Glutamatergic neuron (in vitro differentiated cells): ENCODE data around the gene PIAS1. TPM values are rescaled to one million over a fixed set of nuclear protein-coding genes. Genes with fewer than 3 reads are reported as not detected.

ENCODE experiments used
- DNase-seq: peaks from one replicate; pipeline ENCODE4 v3.0.0; 2022
- H3K27ac Mint-ChIP-seq: one replicate; pipeline ENCODE4 v1.8.0; 2020; ENCODE audit warnings: mild to moderate bottlenecking, mixed read lengths, inconsistent platforms; ENCODE audit not compliant: unreplicated experiment
- H3K27me3 Mint-ChIP-seq: one replicate; pipeline ENCODE4 v1.8.0; 2020; ENCODE audit warnings: mild to moderate bottlenecking, moderate library complexity, mixed read lengths, inconsistent platforms; ENCODE audit not compliant: unreplicated experiment
- H3K36me3 Mint-ChIP-seq: one replicate; pipeline ENCODE4 v1.8.0; 2020; ENCODE audit warnings: mild to moderate bottlenecking, mixed read lengths, inconsistent platforms; ENCODE audit not compliant: unreplicated experiment
- H3K4me1 Mint-ChIP-seq: one replicate; pipeline ENCODE4 v1.8.0; 2020; ENCODE audit warnings: mild to moderate bottlenecking, low read depth, mixed read lengths, inconsistent platforms; ENCODE audit not compliant: unreplicated experiment
- H3K4me3 Mint-ChIP-seq: one replicate; pipeline ENCODE4 v1.8.0; 2020; ENCODE audit warnings: mild to moderate bottlenecking, mixed read lengths, inconsistent platforms; ENCODE audit not compliant: unreplicated experiment
- H3K9me3 Mint-ChIP-seq: one replicate; pipeline ENCODE4 v1.8.0; 2020; ENCODE audit warnings: mild to moderate bottlenecking, moderate library complexity, mixed read lengths, inconsistent platforms; ENCODE audit not compliant: unreplicated experiment
- total RNA-seq: library from RNA; stranded (reverse); fragmentation: NEBNext Ultra II Directional; extraction: Animal tissue kit (Norgen Biotek cat#: 25700); gene quantifications from one replicate; pipeline ENCODE4 v1.2.1, GENCODE V29; 2021; ENCODE audit not compliant: unreplicated experiment
- TF ChIP-seq, protein P1 (sequence below): fragments of 200-600 bp; sonication (generic); IDR thresholded peaks from one replicate; pipeline ENCODE4 v1.5.0; 2021; ENCODE audit not compliant: partially characterized antibody, unreplicated experiment

Gene PIAS1
- total RNA-seq, 1 donor from 2014 or later, result 64.9 TPM

GRCh38 chr15:68184616-68185480 is 130.7 kb downstream of the PIAS1 start:
- H3K36me3 Mint-ChIP-seq, result no peaks in the 10 kb centered on the region
- DNase-seq, result no peak
- TF ChIP-seq, protein P1, sequence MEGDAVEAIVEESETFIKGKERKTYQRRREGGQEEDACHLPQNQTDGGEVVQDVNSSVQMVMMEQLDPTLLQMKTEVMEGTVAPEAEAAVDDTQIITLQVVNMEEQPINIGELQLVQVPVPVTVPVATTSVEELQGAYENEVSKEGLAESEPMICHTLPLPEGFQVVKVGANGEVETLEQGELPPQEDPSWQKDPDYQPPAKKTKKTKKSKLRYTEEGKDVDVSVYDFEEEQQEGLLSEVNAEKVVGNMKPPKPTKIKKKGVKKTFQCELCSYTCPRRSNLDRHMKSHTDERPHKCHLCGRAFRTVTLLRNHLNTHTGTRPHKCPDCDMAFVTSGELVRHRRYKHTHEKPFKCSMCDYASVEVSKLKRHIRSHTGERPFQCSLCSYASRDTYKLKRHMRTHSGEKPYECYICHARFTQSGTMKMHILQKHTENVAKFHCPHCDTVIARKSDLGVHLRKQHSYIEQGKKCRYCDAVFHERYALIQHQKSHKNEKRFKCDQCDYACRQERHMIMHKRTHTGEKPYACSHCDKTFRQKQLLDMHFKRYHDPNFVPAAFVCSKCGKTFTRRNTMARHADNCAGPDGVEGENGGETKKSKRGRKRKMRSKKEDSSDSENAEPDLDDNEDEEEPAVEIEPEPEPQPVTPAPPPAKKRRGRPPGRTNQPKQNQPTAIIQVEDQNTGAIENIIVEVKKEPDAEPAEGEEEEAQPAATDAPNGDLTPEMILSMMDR, result no peak
- no peak overlapping the region for H3K27ac Mint-ChIP-seq
- no peak overlapping the region for H3K4me3 Mint-ChIP-seq
- H3K4me1 Mint-ChIP-seq, result no peaks in the 10 kb centered on the region
- no peaks in the 10 kb centered on the region for H3K27me3 Mint-ChIP-seq
- H3K9me3 Mint-ChIP-seq, result peaks cover 2% of the 10 kb centered on the region

DNA sequence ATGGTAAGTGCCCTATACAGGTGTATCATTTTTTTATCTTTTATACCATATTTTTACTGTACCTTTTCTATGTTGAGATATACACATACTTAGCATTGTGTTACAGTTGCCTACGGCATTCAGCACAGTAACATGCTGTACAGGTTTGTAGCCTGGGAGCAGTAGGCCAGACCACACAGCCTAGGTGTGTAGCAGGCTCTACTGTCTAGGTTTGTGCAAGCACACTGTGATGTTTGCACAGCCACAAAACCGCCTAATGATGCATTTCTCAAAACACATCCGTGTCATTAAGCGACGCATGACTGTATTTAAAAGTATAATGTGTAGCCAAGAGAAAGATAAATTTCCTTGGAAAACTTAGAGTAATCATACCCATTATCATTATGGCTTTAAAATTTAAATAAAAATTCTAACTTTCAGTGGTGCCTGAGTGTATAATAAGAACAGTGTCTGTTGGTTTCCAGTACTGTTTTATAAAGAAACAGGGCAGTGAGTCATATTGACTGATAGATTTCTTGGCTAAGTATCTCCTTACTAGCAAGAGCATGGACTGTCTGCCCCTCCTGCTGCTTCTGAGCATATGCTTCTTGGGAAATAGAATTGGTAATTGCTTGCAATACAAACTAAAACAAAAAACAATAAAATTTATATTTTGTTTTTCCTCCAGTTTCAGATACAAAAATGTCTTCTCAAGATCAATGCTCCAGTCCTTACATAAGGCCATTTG is 132.7 kb downstream of the PIAS1 start:
- TF ChIP-seq, protein P1, result no peak
- Mint-ChIP-seq H3K9me3 (peaks cover 2% of the 10 kb centered on the region), H3K4me3 (no peak overlapping the region), H3K36me3 (no peaks in the 10 kb centered on the region), H3K27me3 (no peaks in the 10 kb centered on the region), H3K4me1 (no peaks in the 10 kb centered on the region), H3K27ac (no peak overlapping the region)
- no peak for DNase-seq

DNA sequence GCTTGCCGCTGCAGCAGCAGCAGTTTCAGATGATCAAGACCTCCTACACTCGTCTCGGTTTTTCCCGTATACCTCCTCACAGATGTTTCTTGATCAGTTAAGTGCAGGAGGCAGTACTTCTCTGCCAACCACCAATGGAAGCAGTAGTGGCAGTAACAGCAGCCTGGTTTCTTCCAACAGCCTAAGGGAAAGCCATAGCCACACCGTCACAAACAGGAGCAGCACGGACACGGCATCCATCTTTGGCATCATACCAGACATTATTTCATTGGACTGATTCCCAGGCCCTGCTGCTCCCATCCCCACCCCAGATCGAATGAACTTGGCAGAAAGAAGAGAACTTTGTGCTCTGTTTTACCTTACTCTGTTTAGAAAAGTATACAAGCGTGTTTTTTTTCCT is 133.4 kb downstream of the PIAS1 start:
- no peak for DNase-seq
- Mint-ChIP-seq H3K4me3 (no peak overlapping the region), H3K36me3 (no peaks in the 10 kb centered on the region), H3K4me1 (no peaks in the 10 kb centered on the region), H3K27ac (no peak overlapping the region), H3K9me3 (peaks cover 2% of the 10 kb centered on the region), H3K27me3 (no peaks in the 10 kb centered on the region)
- TF ChIP-seq, protein P1, result no peak

- no peak overlapping the region for H3K27ac Mint-ChIP-seq
- H3K9me3 Mint-ChIP-seq, result peaks cover 2% of the 10 kb centered on the region
- H3K27me3 Mint-ChIP-seq, result no peaks in the 10 kb centered on the region
- no peaks in the 10 kb centered on the region for H3K36me3 Mint-ChIP-seq
- no peak overlapping the region for H3K4me3 Mint-ChIP-seq
- no peak for DNase-seq
- TF ChIP-seq, protein P1, result no peak
- no peaks in the 10 kb centered on the region for H3K4me1 Mint-ChIP-seq
Measured at GRCh38 chr15:68188647-68189046, 134.5 kb downstream of the PIAS1 start.

DNA sequence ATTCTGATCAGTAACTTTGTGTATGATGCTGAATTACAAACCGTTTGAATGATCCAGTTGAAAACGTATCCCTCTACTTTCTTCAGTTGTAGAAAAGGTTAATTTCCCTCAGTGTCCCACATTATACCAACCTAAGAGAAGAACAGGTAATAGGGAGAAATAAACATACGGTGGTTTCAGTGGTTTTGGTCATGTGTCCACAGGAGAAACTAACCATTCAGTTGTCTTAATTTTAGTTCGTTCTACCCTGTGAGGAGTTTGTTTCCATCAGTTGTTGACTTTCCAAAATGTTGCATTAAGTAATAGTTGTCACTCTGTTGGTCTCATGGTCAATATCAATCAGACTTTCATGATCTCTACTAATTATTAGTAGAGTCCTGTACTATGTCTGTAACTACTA is 135.9 kb downstream of the PIAS1 start:
- no peak for DNase-seq
- Mint-ChIP-seq H3K9me3 (no peaks in the 10 kb centered on the region), H3K36me3 (no peaks in the 10 kb centered on the region), H3K4me1 (peaks cover 3% of the 10 kb centered on the region), H3K27ac (no peak overlapping the region), H3K27me3 (peaks cover 1% of the 10 kb centered on the region), H3K4me3 (no peak overlapping the region)
- TF ChIP-seq, protein P1, result no peak
